Neural progenitor cell (in vitro differentiated cells): Measurements from ENCODE around the gene CYTH1. TPM values are rescaled to one million over a fixed set of nuclear protein-coding genes. Genes with fewer than 3 reads are reported as not detected.

Experiments
- DNase-seq: peaks from one replicate; pipeline ENCODE4 v3.0.0-alpha.2; 2016; ENCODE audit warnings: low spot score
- H2AFZ ChIP-seq: fragments of 200-600 bp; sonication (generic); replicated peaks from 2 replicates; pipeline ENCODE4 v1.6.1; 2016; ENCODE audit warnings: antibody characterized with exemption
- H3F3A ChIP-seq: fragments of 200-600 bp; sonication (generic); 2 replicates; pipeline ENCODE4 v1.6.1; 2016; ENCODE audit warnings: antibody characterized with exemption, low read depth
- H3K27ac ChIP-seq: fragments of 200-600 bp; sonication (generic); 2 replicates; pipeline ENCODE4 v1.5.1; 2016; ENCODE audit warnings: mild to moderate bottlenecking
- H3K27me3 ChIP-seq: fragments of 200-600 bp; sonication (generic); 2 replicates; pipeline ENCODE4 v1.6.1; 2016; ENCODE audit warnings: mild to moderate bottlenecking, moderate library complexity
- H3K36me3 ChIP-seq: fragments of 200-600 bp; sonication (generic); 2 replicates; pipeline ENCODE4 v1.5.1; 2016
- H3K4me1 ChIP-seq: fragments of 200-600 bp; sonication (generic); 2 replicates; pipeline ENCODE4 v1.6.1; 2016; ENCODE audit warnings: mixed run types
- H3K4me2 ChIP-seq: fragments of 200-600 bp; sonication (generic); 2 replicates; pipeline ENCODE4 v1.6.1; 2016
- H3K4me3 ChIP-seq: fragments of 200-600 bp; sonication (generic); 2 replicates; pipeline ENCODE4 v1.5.1; 2016
- H3K79me2 ChIP-seq: fragments of 200-600 bp; sonication (generic); 2 replicates; pipeline ENCODE4 v1.6.1; 2016; ENCODE audit warnings: low read depth
- H3K9ac ChIP-seq: fragments of 200-600 bp; sonication (generic); 2 replicates; pipeline ENCODE4 v1.6.1; 2016
- H3K9me3 ChIP-seq: fragments of 200-600 bp; sonication (generic); 2 replicates; pipeline ENCODE4 v1.5.1; 2016; ENCODE audit warnings: low read depth
- H4K20me1 ChIP-seq: fragments of 200-600 bp; sonication (generic); 2 replicates; pipeline ENCODE4 v1.6.1; 2016; ENCODE audit warnings: low read depth
- H3K27ac Mint-ChIP-seq: 3 replicates; pipeline ENCODE4 v1.8.0; 2021; ENCODE audit warnings: mixed read lengths
- H3K27me3 Mint-ChIP-seq: 2 replicates; pipeline ENCODE4 v1.8.0; 2022; ENCODE audit warnings: low read depth, mild to moderate bottlenecking, inconsistent platforms, moderate library complexity, mixed read lengths; ENCODE audit not compliant: insufficient read depth
- H3K36me3 Mint-ChIP-seq: 3 replicates; pipeline ENCODE4 v1.8.0; 2021; ENCODE audit warnings: mixed read lengths
- H3K4me1 Mint-ChIP-seq: 3 replicates; pipeline ENCODE4 v1.8.0; 2021; ENCODE audit warnings: mixed read lengths
- H3K4me3 Mint-ChIP-seq: 3 replicates; pipeline ENCODE4 v1.8.0; 2021; ENCODE audit warnings: mild to moderate bottlenecking, moderate library complexity, mixed read lengths
- H3K9me3 Mint-ChIP-seq: 3 replicates; pipeline ENCODE4 v1.8.0; 2020; ENCODE audit warnings: mixed read lengths
- EZH2 ChIP-seq: fragments of 200-600 bp; sonication (generic); IDR thresholded peaks from 2 replicates; pipeline ENCODE4 v1.6.1; 2017; ENCODE audit warnings: antibody characterized with exemption, mild to moderate bottlenecking, moderate library complexity
- EZH2phosphoT487 ChIP-seq: fragments of 200-600 bp; sonication (generic); IDR thresholded peaks from 2 replicates; pipeline ENCODE4 v1.6.1; 2017; ENCODE audit warnings: antibody characterized with exemption
- total RNA-seq: library from RNA; depleted of rRNA; stranded (reverse); fragments of >200 nt; gene quantifications from 2 replicates; pipeline ENCODE4 v1.2.3, GENCODE V29; 2015; ENCODE audit warnings: low replicate concordance
- TF ChIP-seq, protein P1 (sequence below): fragments of 200-600 bp; sonication (generic); IDR thresholded peaks from 2 replicates; pipeline ENCODE4 v1.5.1; 2017; ENCODE audit warnings: antibody characterized with exemption, mild to moderate bottlenecking

CYTH1 gene
- total RNA-seq, 1 donor from 2014 or later = 14.8 TPM

DNA sequence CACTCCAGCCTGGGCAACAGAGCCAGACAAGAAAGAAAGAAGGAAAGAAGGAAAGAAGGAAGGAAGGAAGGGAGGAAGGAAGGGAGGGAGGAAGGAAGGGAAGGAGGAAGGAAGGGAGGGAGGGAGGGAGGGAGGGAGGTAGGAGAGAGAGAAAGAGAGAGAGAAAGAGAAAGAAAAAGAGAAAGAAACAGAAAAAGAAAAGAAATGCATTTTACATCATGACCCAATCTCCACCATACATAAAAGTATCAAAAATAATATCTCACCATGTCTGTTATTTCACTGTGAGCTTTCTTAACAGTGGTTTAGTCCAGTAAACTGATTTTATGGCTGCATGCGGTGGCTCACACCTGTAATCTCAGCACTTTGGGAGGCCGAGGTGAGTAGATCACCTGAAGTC is 70.0 kb downstream of the CYTH1 start:
- H3K9ac ChIP-seq = no peak overlapping the region
- Mint-ChIP-seq H3K27me3 (no peaks in the 10 kb centered on the region), H3K27ac (no peak overlapping the region), H3K4me1 (peaks cover 14% of the 10 kb centered on the region), H3K36me3 (no peaks in the 10 kb centered on the region), H3K4me3 (no peak overlapping the region), H3K9me3 (no peaks in the 10 kb centered on the region)
- no peak for TF ChIP-seq EZH2phosphoT487
- TF ChIP-seq EZH2 = no peak
- TF ChIP-seq, protein P1, sequence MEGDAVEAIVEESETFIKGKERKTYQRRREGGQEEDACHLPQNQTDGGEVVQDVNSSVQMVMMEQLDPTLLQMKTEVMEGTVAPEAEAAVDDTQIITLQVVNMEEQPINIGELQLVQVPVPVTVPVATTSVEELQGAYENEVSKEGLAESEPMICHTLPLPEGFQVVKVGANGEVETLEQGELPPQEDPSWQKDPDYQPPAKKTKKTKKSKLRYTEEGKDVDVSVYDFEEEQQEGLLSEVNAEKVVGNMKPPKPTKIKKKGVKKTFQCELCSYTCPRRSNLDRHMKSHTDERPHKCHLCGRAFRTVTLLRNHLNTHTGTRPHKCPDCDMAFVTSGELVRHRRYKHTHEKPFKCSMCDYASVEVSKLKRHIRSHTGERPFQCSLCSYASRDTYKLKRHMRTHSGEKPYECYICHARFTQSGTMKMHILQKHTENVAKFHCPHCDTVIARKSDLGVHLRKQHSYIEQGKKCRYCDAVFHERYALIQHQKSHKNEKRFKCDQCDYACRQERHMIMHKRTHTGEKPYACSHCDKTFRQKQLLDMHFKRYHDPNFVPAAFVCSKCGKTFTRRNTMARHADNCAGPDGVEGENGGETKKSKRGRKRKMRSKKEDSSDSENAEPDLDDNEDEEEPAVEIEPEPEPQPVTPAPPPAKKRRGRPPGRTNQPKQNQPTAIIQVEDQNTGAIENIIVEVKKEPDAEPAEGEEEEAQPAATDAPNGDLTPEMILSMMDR = no peak
- H3K79me2 ChIP-seq = no peaks in the 10 kb centered on the region
- no peaks in the 10 kb centered on the region for H3K9me3 ChIP-seq
- H3K4me3 ChIP-seq = no peak overlapping the region
- peaks cover 12% of the 10 kb centered on the region for H3K4me1 ChIP-seq
- peaks cover 8% of the 10 kb centered on the region for H3F3A ChIP-seq
- H3K36me3 ChIP-seq = no peaks in the 10 kb centered on the region
- H2AFZ ChIP-seq = no peak overlapping the region
- DNase-seq = no peak
- peaks cover 2% of the 10 kb centered on the region for H4K20me1 ChIP-seq
- H3K4me2 ChIP-seq = no peak overlapping the region
- H3K27ac ChIP-seq = no peak overlapping the region
- H3K27me3 ChIP-seq = no peaks in the 10 kb centered on the region

DNA sequence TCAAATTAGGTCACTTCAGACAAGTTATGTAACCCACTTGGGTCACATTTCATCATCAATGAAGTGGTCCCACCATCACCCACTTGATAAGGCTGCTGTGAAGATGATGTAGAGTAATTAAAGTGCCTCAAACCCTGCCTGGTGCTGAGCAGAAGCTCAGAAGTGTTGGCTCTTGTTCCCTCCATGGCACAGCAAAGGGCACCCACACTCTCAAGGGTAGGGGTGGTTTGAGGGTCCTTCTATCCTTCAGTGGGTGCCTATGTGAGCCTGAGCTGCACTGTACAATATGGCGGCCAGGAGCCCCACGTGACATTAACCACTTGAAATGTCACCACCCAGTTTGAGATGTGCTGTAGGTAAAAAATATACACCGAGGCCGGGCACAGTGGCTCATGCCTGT is 71.5 kb downstream of the CYTH1 start:
- Mint-ChIP-seq H3K4me1 (peaks cover 6% of the 10 kb centered on the region), H3K4me3 (no peak overlapping the region), H3K36me3 (no peaks in the 10 kb centered on the region), H3K9me3 (no peaks in the 10 kb centered on the region), H3K27ac (no peak overlapping the region), H3K27me3 (no peaks in the 10 kb centered on the region)
- no peaks in the 10 kb centered on the region for H4K20me1 ChIP-seq
- no peak overlapping the region for H3K27ac ChIP-seq
- no peaks in the 10 kb centered on the region for H3K36me3 ChIP-seq
- H3K27me3 ChIP-seq = no peaks in the 10 kb centered on the region
- no peak for DNase-seq
- no peak overlapping the region for H3K4me3 ChIP-seq
- no peaks in the 10 kb centered on the region for H3K79me2 ChIP-seq
- no peak overlapping the region for H3K4me2 ChIP-seq
- H2AFZ ChIP-seq = no peak overlapping the region
- TF ChIP-seq EZH2phosphoT487 (no peak), EZH2 (no peak)
- TF ChIP-seq, protein P1 = no peak
- H3F3A ChIP-seq = no peaks in the 10 kb centered on the region
- H3K9me3 ChIP-seq = no peaks in the 10 kb centered on the region
- no peak overlapping the region for H3K9ac ChIP-seq
- peaks cover 3% of the 10 kb centered on the region for H3K4me1 ChIP-seq

DNA sequence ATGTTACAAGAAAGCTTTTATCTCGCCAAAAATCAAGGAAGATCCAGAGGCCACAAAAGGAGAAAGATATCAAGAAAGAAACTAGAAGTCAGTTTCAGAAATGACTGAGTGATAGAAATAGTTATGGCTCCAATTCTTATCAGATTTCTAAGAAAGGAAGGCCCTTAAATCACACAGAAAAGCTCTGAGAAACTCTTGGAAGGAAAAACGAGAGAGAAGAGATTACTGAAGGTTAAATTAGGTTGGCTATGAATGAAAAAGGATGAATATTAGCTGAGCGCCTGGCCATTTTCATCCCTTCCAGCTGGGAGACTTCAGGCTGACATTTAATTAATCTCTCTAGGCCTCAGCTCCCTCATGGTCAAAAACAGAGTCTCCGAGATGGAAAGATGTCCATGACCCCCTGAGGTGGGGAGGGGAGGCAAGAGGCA is 72.3 kb downstream of the CYTH1 start:
- Histone ChIP-seq H3K4me3 (no peak overlapping the region), H3K4me1 (peaks cover 3% of the 10 kb centered on the region), H4K20me1 (no peaks in the 10 kb centered on the region), H3K9ac (no peak overlapping the region), H3K79me2 (no peaks in the 10 kb centered on the region), H3K9me3 (no peaks in the 10 kb centered on the region), H3K27ac (no peak overlapping the region), H3K27me3 (no peaks in the 10 kb centered on the region), H3K4me2 (no peak overlapping the region), H3K36me3 (no peaks in the 10 kb centered on the region), H2AFZ (no peak overlapping the region), H3F3A (no peaks in the 10 kb centered on the region)
- Mint-ChIP-seq H3K27me3 (no peaks in the 10 kb centered on the region), H3K4me1 (peaks cover 6% of the 10 kb centered on the region), H3K4me3 (no peak overlapping the region), H3K9me3 (no peaks in the 10 kb centered on the region), H3K36me3 (no peaks in the 10 kb centered on the region), H3K27ac (no peak overlapping the region)
- DNase-seq = no peak
- TF ChIP-seq, protein P1 = no peak
- TF ChIP-seq EZH2phosphoT487 = no peak
- no peak for TF ChIP-seq EZH2
